Calu3 (cell line): ENCODE results near the gene IRF1. TPM values are rescaled to one million over a fixed set of nuclear protein-coding genes. Genes with fewer than 3 reads are reported as not detected.

Experiments used
- BruUV-seq: library from RNA; stranded (reverse); fragments of 400-500 nt; replicated peaks from 2 replicates; lab custom pipeline; 2021; lab: Mats Ljungman, UMichigan
- CTCF ChIA-PET: fragments of 300-600 bp; sonication (Branson Sonifier 250); formaldehyde crosslinking; loops from one replicate; lab custom pipeline; 2022; ENCODE audit warnings: antibody characterized with exemption; lab: Charles Lee
- DNase-seq: peaks from one replicate; pipeline ENCODE4 v3.0.0; 2022
- H3K27ac Mint-ChIP-seq: one replicate; pipeline ENCODE4 v1.8.0; 2022; ENCODE audit warnings: mixed read lengths; ENCODE audit not compliant: unreplicated experiment
- H3K27me3 Mint-ChIP-seq: one replicate; pipeline ENCODE4 v1.8.0; 2022; ENCODE audit warnings: mixed read lengths; ENCODE audit not compliant: unreplicated experiment
- H3K36me3 Mint-ChIP-seq: one replicate; pipeline ENCODE4 v1.8.0; 2022; ENCODE audit warnings: mild to moderate bottlenecking, moderate library complexity, mixed read lengths; ENCODE audit not compliant: insufficient read depth, unreplicated experiment
- H3K4me1 Mint-ChIP-seq: one replicate; pipeline ENCODE4 v1.8.0; 2022; ENCODE audit warnings: mild to moderate bottlenecking, low read depth, mixed read lengths; ENCODE audit not compliant: unreplicated experiment
- H3K4me3 Mint-ChIP-seq: one replicate; pipeline ENCODE4 v1.8.0; 2022; ENCODE audit warnings: mild to moderate bottlenecking, low read depth, moderate library complexity, mixed read lengths; ENCODE audit not compliant: unreplicated experiment
- H3K9me3 Mint-ChIP-seq: one replicate; pipeline ENCODE4 v1.8.0; 2022; ENCODE audit warnings: low read depth, mixed read lengths; ENCODE audit not compliant: unreplicated experiment
- intact Hi-C: fragments of 100-400 bp; cut with micrococcal nuclease; formaldehyde crosslinking; loops from one replicate; pipeline ENCODE4 v1.10.0; 2022; ENCODE audit not compliant: unreplicated experiment
- total RNA-seq: library from RNA; stranded (reverse); gene quantifications from 2 replicates; pipeline ENCODE4 v1.2.3, GENCODE V29; 2022
- TF ChIP-seq, protein P1 (sequence below): fragments of 200-600 bp; IDR thresholded peaks from one replicate; pipeline ENCODE4 v1.8.0; 2022; ENCODE audit warnings: antibody characterized with exemption; ENCODE audit not compliant: unreplicated experiment

Gene IRF1
- total RNA-seq, 1 experiment from 2014 or later = 64.0 TPM

DNA sequence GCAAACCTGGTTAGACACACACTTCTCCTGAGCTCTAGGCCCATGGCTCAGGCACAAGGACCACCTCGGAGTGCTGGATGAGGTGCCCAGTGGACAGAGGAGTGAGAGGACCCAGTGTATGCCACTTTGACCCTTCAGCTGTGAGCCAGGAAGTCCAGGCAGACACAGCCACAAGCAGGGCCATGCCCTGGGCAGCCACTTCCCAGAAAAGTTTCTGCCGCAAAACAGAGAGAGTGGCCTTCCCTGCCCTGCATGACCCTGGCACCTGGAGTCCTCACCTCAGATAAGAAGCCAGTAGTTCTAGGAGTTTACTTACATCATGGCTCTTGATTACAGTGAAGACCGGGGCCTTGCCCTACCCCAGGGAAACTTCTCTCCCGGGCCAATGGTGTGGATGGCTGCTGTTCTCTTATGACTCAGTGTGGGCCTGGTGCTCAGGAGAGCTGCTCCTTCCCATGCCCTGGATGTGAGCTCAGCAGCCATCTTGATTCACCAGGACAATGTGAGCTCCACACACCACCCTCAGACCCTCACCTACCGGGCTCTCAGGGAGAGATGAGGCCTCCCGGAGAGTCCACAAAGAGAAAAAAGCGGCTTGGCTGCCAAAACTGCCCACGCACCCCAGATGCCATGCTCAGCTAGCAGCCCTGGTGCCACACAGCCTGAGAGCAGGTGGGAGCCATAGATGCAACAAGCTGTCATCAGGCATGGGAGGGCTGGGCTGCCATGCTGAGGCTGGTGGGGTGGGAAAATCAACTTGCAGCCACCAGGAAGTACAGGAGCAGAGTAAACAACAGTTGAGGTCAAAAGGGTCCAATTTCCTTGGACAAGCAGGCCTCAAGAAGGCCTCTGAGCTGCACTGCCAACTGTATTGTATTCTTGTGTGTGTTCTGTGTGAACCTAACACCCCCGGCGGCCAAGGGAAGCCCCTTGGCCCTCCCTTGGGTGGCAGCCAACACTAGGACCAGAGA, 11.7 kb upstream of the IRF1 start:
- H3K4me1 Mint-ChIP-seq = peaks cover 77% of the 10 kb centered on the region
- no peaks in the 10 kb centered on the region for H3K27me3 Mint-ChIP-seq
- TF ChIP-seq, protein P1, sequence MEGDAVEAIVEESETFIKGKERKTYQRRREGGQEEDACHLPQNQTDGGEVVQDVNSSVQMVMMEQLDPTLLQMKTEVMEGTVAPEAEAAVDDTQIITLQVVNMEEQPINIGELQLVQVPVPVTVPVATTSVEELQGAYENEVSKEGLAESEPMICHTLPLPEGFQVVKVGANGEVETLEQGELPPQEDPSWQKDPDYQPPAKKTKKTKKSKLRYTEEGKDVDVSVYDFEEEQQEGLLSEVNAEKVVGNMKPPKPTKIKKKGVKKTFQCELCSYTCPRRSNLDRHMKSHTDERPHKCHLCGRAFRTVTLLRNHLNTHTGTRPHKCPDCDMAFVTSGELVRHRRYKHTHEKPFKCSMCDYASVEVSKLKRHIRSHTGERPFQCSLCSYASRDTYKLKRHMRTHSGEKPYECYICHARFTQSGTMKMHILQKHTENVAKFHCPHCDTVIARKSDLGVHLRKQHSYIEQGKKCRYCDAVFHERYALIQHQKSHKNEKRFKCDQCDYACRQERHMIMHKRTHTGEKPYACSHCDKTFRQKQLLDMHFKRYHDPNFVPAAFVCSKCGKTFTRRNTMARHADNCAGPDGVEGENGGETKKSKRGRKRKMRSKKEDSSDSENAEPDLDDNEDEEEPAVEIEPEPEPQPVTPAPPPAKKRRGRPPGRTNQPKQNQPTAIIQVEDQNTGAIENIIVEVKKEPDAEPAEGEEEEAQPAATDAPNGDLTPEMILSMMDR = no peak
- H3K9me3 Mint-ChIP-seq = no peaks in the 10 kb centered on the region
- CTCF ChIA-PET = interaction anchor here (0.6 to 8.0 kb wide), 14 partner anchors 13 to 1954 kb away, joined by 3 to 83 read pairs (median 5); partner anchors contain the start of gene IRF1
- intact Hi-C loops = loop anchor here (1.0 kb wide), 1 partner anchor 116 kb away; no protein-coding TSS in a partner anchor
- peak overlapping the region; percentile 18 for H3K27ac Mint-ChIP-seq
- peaks cover 27% of the 10 kb centered on the region for H3K36me3 Mint-ChIP-seq
- BruUV-seq = no TSS peak
- DNase-seq = no peak
- no peak overlapping the region for H3K4me3 Mint-ChIP-seq

DNA sequence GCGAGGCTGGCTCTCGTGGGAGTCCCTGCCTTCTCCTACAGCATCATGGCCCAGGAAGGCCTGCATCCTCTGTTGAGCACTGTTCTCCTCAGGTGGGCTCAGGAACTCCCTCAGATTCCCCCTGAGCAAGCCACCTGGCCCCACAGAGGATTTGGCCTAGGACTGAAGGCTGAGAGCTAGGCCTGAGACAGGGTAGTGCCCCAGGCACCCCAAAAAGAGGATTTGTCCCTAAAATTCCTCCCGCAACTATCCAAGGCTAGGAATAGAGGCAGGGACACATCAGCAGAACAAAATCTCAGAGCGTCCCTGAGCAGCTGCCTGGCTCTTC, 11.0 kb upstream of the IRF1 start:
- TF ChIP-seq, protein P1 = no peak
- DNase-seq = no peak
- H3K9me3 Mint-ChIP-seq = no peaks in the 10 kb centered on the region
- no peaks in the 10 kb centered on the region for H3K27me3 Mint-ChIP-seq
- CTCF ChIA-PET = interaction anchor here (0.6 to 8.0 kb wide), 11 partner anchors 12 to 661 kb away, joined by 3 to 83 read pairs (median 6); partner anchors contain the start of gene IRF1
- peaks cover 75% of the 10 kb centered on the region for H3K4me1 Mint-ChIP-seq
- intact Hi-C loops = loop anchor here (1.0 kb wide), 1 partner anchor 115 kb away; no protein-coding TSS in a partner anchor
- no peak overlapping the region for H3K4me3 Mint-ChIP-seq
- peaks cover 34% of the 10 kb centered on the region for H3K36me3 Mint-ChIP-seq
- BruUV-seq = no TSS peak
- H3K27ac Mint-ChIP-seq = peak overlapping the region; percentile 7

DNA sequence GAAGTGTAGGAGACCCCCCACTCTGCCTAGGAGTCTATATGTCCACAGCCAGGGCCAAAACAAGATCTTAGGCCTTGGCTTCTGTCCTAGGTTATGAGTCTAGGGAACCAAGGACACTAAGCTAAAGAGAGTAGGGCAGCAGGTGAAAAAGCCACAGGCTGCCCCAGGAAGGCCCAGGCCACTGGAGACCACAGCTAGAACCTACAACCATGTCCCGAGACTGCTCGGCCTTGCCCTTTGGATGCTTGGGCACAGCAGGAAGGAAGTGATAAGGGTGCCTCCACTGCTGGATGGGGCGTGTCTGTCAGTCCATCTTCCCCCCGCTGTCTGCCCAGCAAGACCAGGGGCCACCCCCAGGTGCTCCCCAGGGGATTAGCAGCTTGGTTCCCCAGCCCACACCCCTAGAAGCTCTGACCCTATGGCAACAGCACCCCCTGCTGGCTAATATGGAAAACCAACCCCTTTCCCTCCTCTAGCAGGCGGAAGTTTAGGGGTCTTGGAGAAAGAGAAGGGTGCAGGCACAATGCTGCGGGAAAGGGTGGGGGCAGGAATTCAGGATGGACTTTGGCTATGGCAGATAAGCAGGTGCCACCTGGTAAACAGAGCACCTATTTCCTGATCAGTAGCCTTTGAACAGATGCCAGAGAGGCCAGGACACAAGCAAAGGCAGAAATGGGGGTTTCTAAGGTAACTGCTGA, 10.5 kb upstream of the IRF1 start:
- Mint-ChIP-seq H3K4me3 (no peak overlapping the region), H3K27ac (peak overlapping the region; percentile 7), H3K4me1 (peaks cover 70% of the 10 kb centered on the region), H3K36me3 (peaks cover 39% of the 10 kb centered on the region), H3K9me3 (no peaks in the 10 kb centered on the region), H3K27me3 (no peaks in the 10 kb centered on the region)
- TF ChIP-seq, protein P1 = peak; percentile 94
- CTCF ChIA-PET = interaction anchor here (0.6 to 8.0 kb wide), 13 partner anchors 11 to 513 kb away, joined by 3 to 83 read pairs (median 6); partner anchors contain the start of gene IRF1
- intact Hi-C loops = loop anchor here (1.0 kb wide), 1 partner anchor 115 kb away; no protein-coding TSS in a partner anchor
- BruUV-seq = no TSS peak
- peak; percentile 78 for DNase-seq

DNA sequence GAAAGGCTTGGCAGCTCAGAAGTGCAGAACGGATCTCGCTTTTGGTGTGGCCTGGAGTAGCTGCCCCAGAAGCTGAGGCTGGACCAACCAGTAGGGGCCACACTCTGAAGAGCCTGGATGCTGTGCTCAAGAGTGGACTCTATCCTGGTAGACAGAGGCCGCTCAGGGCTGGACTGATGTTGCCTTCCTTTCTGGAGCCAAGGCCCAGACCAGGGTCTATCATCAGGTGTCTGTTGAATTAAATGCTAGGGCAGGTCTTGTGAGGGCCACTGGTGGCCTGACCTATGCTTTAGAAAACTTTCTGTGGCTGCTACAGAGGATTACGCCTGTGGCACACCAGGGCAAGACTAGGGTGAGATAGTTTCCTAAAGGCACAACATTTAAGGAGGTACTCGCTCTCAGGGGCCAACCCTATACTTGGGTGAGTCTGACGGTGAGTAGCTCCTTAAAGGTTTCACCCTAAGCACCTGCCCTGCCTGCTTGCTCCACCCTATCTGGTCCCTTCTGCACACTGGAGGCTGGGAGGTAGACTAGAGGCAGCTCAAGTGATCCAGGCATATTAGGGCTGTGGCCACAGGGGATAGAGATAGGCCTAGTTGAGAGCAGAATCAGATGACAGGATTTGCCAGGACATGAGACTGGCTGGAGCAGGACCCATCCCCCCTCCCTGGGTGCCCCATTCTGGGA, 9.8 kb upstream of the IRF1 start:
- DNase-seq = no peak
- BruUV-seq = no TSS peak
- Mint-ChIP-seq H3K27me3 (no peaks in the 10 kb centered on the region), H3K36me3 (peaks cover 46% of the 10 kb centered on the region), H3K27ac (peak overlapping the region; percentile 7), H3K4me3 (no peak overlapping the region), H3K4me1 (peaks cover 65% of the 10 kb centered on the region), H3K9me3 (no peaks in the 10 kb centered on the region)
- TF ChIP-seq, protein P1 = no peak
- CTCF ChIA-PET = interaction anchor here (0.6 to 8.0 kb wide), 13 partner anchors 11 to 513 kb away, joined by 3 to 83 read pairs (median 6); partner anchors contain the start of gene IRF1
- intact Hi-C loops = no loop called here
